ENCODE results near the gene ELOA.

ELOA gene

GRCh38 chr1:23800400-23801337, 57.4 kb downstream of the ELOA start, which contains the start of gene GALE (continued):
- peak; percentile 94 for TF ChIP-seq HIC1 (tag by site-specific recombination; IDR thresholded peaks at IDR 0.05)
- no peak for TF ChIP-seq MZF1 (tag by site-specific recombination; IDR thresholded peaks at IDR 0.05; ENCODE audit: borderline replicate concordance)
- no peak for TF ChIP-seq HOXC10 (CRISPR knock-in tag; IDR thresholded peaks at IDR 0.05)
- TF ChIP-seq ZNF366 (tag by site-specific recombination; conservative IDR thresholded peaks at IDR 0.05) = no peak
- TF ChIP-seq ZNF26 (tag by site-specific recombination; IDR thresholded peaks at IDR 0.05) = no peak
- TF ChIP-seq ZSCAN30 (tag by site-specific recombination; IDR thresholded peaks at IDR 0.05) = no peak
- TF ChIP-seq KLF9 (tag by site-specific recombination; IDR thresholded peaks at IDR 0.05; ENCODE audit: low read depth) = peak; percentile 94
- TF ChIP-seq KLF1 (tag by site-specific recombination; IDR thresholded peaks at IDR 0.05) = peak; percentile 81
- no peak for TF ChIP-seq ZNF791 (tag by site-specific recombination; IDR thresholded peaks at IDR 0.05)
- no peak for TF ChIP-seq ZNF521 (tag by site-specific recombination; IDR thresholded peaks at IDR 0.05)
- TF ChIP-seq ZXDB (tag by site-specific recombination; IDR thresholded peaks at IDR 0.05) = peak; percentile 31; the same call in 1 of the 2 replicates
- no peak for TF ChIP-seq ZBTB6 (tag by site-specific recombination; IDR thresholded peaks at IDR 0.05)
- no peak for TF ChIP-seq HOXD13 (CRISPR knock-in tag; IDR thresholded peaks at IDR 0.05; ENCODE audit: borderline replicate concordance)
- TF ChIP-seq ZNF280D (tag by site-specific recombination; IDR thresholded peaks at IDR 0.05) = no peak
- TF ChIP-seq TRIM28 (IDR thresholded peaks at IDR 0.05; ENCODE audit: borderline replicate concordance, low read length) = no peak
- TF ChIP-seq SP7 (tag by site-specific recombination; IDR thresholded peaks at IDR 0.05) = peak; percentile 58
- TF ChIP-seq ZNF585B (tag by site-specific recombination; IDR thresholded peaks at IDR 0.05) = no peak
- no peak for TF ChIP-seq ZNF623 (tag by site-specific recombination; IDR thresholded peaks at IDR 0.05)
- TF ChIP-seq ZNF423 (tag by site-specific recombination; IDR thresholded peaks at IDR 0.05) = no peak
- peak; percentile 91 for TF ChIP-seq ZNF335 (tag by site-specific recombination; conservative IDR thresholded peaks at IDR 0.05)
- TF ChIP-seq KLF17 (tag by site-specific recombination; IDR thresholded peaks at IDR 0.05) = no peak; the same call in 1 of the 2 replicates
- TF ChIP-seq ZBTB11 (tag by site-specific recombination; conservative IDR thresholded peaks at IDR 0.05; ENCODE audit: low read depth) = peak; percentile 87
- TF ChIP-seq PRDM1 (tag by site-specific recombination; IDR thresholded peaks at IDR 0.05) = no peak
- TF ChIP-seq KLF16 (tag by site-specific recombination; IDR thresholded peaks at IDR 0.05) = peak; percentile 89
- TF ChIP-seq ZNF76 (tag by site-specific recombination; IDR thresholded peaks at IDR 0.05; ENCODE audit: borderline replicate concordance, low read depth) = peak; percentile 20; the same call in 1 of the 2 replicates
